Activated naive CD8-positive, alpha-beta T cell treated with anti-CD3 and anti-CD28 coated beads, Interleukin-2, amount 10 ng/mL, durations not matched to agents 7 days and 5 days (primary cell): ENCODE measurements around the gene ZNF566. TPM values are rescaled to one million over a fixed set of nuclear protein-coding genes. Genes with fewer than 3 reads are reported as not detected.
"Not testable (repeated sequence)": the region's sequence is repeated elsewhere in the genome, so short reads cannot be mapped to it uniquely, and the experiment has no call there.

ENCODE experiments used
- ATAC-seq: fragments of 150-1000 bp; cut with Tn5 transposase; one replicate; pipeline ENCODE4 v1.10.0; 2021; ENCODE audit warnings: low read depth, moderate library complexity
- POLR2A ChIA-PET: fragments of 350-600 bp; sonication (Branson Sonifier 250); formaldehyde crosslinking; loops from one replicate; lab custom pipeline; 2021; ENCODE audit warnings: antibody characterized with exemption; lab: Charles Lee
- DNase-seq: peaks from one replicate; pipeline ENCODE4 v3.0.0; 2021
- H3K27ac Mint-ChIP-seq: one replicate; pipeline ENCODE4 v1.8.0; 2022; ENCODE audit warnings: mild to moderate bottlenecking, mixed read lengths
- H3K27me3 Mint-ChIP-seq: one replicate; pipeline ENCODE4 v1.8.0; 2022; ENCODE audit warnings: mild to moderate bottlenecking, moderate library complexity, mixed read lengths
- H3K36me3 Mint-ChIP-seq: one replicate; pipeline ENCODE4 v1.8.0; 2021; ENCODE audit warnings: mild to moderate bottlenecking, mixed read lengths
- H3K4me1 Mint-ChIP-seq: one replicate; pipeline ENCODE4 v1.8.0; 2021; ENCODE audit warnings: mixed read lengths
- H3K4me3 Mint-ChIP-seq: one replicate; pipeline ENCODE4 v1.8.0; 2022; ENCODE audit warnings: mild to moderate bottlenecking, moderate library complexity, mixed read lengths
- H3K9me3 Mint-ChIP-seq: one replicate; pipeline ENCODE4 v1.8.0; 2021; ENCODE audit warnings: mixed read lengths
- total RNA-seq, 2 experiments: library from RNA; stranded (reverse); gene quantifications; one replicate each; pipeline ENCODE4 v1.2.3, GENCODE V29; 2021

Gene ZNF566
- total RNA-seq, 2 experiments from 2014 or later, result 14.1 TPM

DNA sequence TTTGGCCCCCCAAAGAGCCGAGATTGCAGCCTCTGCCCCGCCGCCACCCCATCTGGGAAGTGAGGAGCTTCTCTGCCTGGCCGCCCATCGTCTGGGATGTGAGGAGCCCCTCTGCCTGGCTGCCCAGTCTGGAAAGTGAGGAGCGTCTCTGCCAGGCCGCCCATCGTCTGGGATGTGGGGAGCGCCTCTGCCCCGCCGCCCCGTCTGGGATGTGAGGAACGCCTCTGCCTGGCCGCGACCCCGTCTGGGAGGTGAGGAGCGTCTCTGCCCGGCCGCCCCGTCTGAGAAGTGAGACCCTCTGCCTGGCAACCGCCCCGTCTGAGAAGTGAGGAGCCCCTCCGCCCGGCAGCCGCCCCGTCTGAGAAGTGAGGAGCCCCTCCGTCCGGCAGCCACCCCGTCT lies 1.5 kb upstream of the ZNF566 start:
- POLR2A ChIA-PET, result interaction anchor here (2.3 kb wide), 1 partner anchor 82 kb away, joined by 16 read pairs; the partner anchor contains the start of gene ZNF529
- peaks cover 13% of the 10 kb centered on the region for H3K36me3 Mint-ChIP-seq
- ATAC-seq, DNase-seq, H3K27me3 Mint-ChIP-seq: not testable (repeated sequence)
- H3K4me1 Mint-ChIP-seq, result peaks cover 23% of the 10 kb centered on the region
- peak overlapping the region; percentile 98 for H3K27ac Mint-ChIP-seq
- peak overlapping the region; percentile 98 for H3K4me3 Mint-ChIP-seq
- peaks cover 10% of the 10 kb centered on the region for H3K9me3 Mint-ChIP-seq

DNA sequence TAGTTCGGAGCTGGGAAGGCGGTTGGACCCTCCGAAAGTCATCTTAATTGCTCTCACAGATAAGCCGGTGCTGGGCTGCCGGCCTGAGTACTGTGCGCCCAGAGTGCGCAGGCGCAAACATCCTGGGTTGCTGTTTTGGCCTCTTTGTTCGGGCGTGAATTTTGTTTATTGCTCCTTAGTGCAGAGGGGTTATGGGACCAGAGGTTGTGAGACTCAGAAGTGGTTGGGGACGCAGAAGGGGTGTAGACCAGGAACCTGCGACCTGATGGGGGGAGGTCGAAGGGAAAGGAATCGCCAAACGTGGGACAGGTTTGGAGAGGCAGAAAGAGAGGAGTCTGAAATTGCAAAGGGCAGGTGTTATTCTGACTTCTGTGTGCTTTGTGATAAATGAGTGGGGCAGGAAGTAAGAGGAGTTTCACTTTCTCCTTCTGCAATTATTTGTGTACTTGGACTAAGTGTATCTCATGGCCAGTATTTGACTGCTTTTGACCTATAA lies 607 bp upstream of the ZNF566 start:
- H3K27ac Mint-ChIP-seq, result peak overlapping the region; percentile 98
- peaks cover 23% of the 10 kb centered on the region for H3K4me1 Mint-ChIP-seq
- DNase-seq (no peak), ATAC-seq (peak; percentile 75)
- peak overlapping the region; percentile 98 for H3K4me3 Mint-ChIP-seq
- POLR2A ChIA-PET, result interaction anchor here (0.6 to 2.3 kb wide), 14 partner anchors 36 to 1105 kb away, joined by 3 to 28 read pairs (median 6); partner anchors contain the start of genes ZFP82, ZNF146, ZNF260 and ZNF345
- H3K36me3 Mint-ChIP-seq, result peaks cover 17% of the 10 kb centered on the region
- peaks cover 11% of the 10 kb centered on the region for H3K9me3 Mint-ChIP-seq
- no peaks in the 10 kb centered on the region for H3K27me3 Mint-ChIP-seq

DNA sequence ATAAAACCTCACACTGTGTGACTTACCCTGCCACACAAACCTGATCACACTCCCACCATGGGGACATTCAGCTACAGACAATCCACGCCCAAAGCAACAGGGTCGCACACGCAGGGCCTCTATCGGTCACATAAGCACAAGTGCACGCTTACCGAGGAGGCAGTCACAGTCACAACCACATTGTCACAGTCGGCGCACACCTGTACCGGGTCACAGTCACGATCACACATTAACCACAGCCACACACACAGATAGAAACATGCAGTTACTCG lies 579 bp downstream of the ZNF566 start:
- DNase-seq (no peak), ATAC-seq (no peak)
- Mint-ChIP-seq H3K27me3 (no peaks in the 10 kb centered on the region), H3K9me3 (peaks cover 15% of the 10 kb centered on the region), H3K4me3 (peak overlapping the region; percentile 98), H3K36me3 (peaks cover 22% of the 10 kb centered on the region), H3K27ac (peak overlapping the region; percentile 98), H3K4me1 (peaks cover 23% of the 10 kb centered on the region)
- POLR2A ChIA-PET, result interaction anchor here (0.7 to 2.3 kb wide), 13 partner anchors 12 to 1106 kb away, joined by 3 to 28 read pairs (median 6); partner anchors contain the start of genes ZFP82, ZNF146, ZNF260 and ZNF345

DNA sequence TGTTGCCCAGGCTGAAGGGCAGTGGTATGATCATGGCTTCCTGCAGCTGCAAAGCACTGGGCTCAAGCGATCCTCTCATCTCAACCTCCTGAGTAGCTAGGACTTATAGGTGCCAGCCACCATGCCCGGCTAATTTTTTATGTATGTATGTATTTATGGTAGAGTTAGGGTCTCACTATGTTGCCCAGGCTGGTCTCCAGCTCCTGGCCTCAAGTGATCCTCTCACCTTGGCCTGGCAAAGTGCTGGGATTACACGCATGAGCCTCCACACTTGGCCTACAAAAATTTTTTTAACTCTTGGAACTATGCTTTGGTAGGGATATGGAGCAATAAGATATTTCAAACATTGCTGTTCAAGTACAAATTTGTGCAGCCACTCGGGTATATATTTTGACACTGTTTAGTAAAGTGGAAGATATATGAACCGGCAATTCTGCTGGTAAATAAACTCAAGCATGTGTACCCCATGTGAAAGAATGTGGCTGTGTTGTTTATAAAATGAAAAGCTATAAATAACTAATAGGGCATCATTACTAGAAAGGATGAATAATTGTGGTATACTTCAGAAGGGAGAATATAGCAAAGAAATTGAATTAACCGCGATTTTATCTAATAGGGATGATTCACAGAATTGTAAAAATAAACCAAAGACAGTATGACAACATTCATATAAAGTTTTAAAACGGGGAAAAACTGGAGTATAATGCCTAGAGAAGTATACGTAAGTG lies 1.1 kb downstream of the ZNF566 start:
- H3K27me3 Mint-ChIP-seq, result no peaks in the 10 kb centered on the region
- POLR2A ChIA-PET, result interaction anchor here (0.6 to 2.3 kb wide), 9 partner anchors 40 to 1106 kb away, joined by 3 to 28 read pairs (median 6); partner anchors contain the start of genes ZFP82, ZNF260, ZNF382 and ZNF529

DNA sequence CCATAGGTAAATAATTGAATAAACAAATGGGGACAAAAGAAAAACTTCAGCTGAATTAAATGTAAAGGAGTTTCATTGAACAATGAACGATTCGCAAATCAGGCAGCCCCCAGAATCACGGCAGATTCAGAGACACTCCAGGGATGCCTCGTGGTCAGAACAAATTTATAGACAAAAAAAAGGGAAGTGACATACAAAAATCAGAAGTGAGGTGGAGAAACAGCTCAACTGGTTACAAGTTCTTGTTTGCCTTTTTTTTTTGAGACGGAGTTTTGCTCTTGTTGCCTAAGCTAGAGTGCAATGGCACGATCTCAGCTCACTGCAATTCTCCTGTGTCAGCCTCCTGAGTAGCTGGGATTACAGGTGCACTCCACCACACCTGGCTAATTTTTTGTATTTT lies 5.7 kb downstream of the ZNF566 start:
- ATAC-seq (no peak), DNase-seq (no peak)
- Mint-ChIP-seq H3K4me3 (no peak overlapping the region), H3K36me3 (peaks cover 39% of the 10 kb centered on the region), H3K9me3 (peaks cover 22% of the 10 kb centered on the region), H3K4me1 (peaks cover 16% of the 10 kb centered on the region), H3K27me3 (no peaks in the 10 kb centered on the region), H3K27ac (no peak overlapping the region)
- POLR2A ChIA-PET, result no interaction called here

More for the DNA sequence above, 1.1 kb downstream of the ZNF566 start:
- H3K36me3 Mint-ChIP-seq, result peaks cover 24% of the 10 kb centered on the region
- peak overlapping the region; percentile 98 for H3K27ac Mint-ChIP-seq
- H3K4me1 Mint-ChIP-seq, result peaks cover 23% of the 10 kb centered on the region
- peak overlapping the region; percentile 98 for H3K4me3 Mint-ChIP-seq
- DNase-seq, result no peak
- no peak for ATAC-seq
- peaks cover 14% of the 10 kb centered on the region for H3K9me3 Mint-ChIP-seq

DNA sequence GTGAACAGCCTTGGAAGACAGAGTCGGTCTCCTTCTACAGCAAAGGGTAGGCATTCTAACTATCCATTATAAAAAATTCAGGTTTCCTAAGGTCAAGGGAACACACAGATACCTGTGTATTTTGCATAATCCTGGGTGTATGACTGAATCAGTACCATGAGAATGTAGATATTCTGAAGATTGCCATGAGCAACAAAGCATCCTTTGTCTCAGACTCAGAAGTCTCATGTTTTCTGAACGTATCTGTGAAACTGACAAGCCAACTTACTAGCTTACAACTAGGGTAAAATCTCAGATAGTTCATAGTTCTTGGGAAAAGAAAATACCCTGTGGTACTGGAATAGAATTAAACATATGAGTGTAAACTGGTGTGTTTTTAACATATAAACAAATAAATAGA lies 6.5 kb downstream of the ZNF566 start:
- no peak overlapping the region for H3K27ac Mint-ChIP-seq
- peaks cover 22% of the 10 kb centered on the region for H3K9me3 Mint-ChIP-seq
- H3K4me3 Mint-ChIP-seq, result no peak overlapping the region
- H3K36me3 Mint-ChIP-seq, result peaks cover 42% of the 10 kb centered on the region
- H3K27me3 Mint-ChIP-seq, result no peaks in the 10 kb centered on the region
- peaks cover 8% of the 10 kb centered on the region for H3K4me1 Mint-ChIP-seq
- POLR2A ChIA-PET, result no interaction called here
- DNase-seq (no peak), ATAC-seq (no peak)

DNA sequence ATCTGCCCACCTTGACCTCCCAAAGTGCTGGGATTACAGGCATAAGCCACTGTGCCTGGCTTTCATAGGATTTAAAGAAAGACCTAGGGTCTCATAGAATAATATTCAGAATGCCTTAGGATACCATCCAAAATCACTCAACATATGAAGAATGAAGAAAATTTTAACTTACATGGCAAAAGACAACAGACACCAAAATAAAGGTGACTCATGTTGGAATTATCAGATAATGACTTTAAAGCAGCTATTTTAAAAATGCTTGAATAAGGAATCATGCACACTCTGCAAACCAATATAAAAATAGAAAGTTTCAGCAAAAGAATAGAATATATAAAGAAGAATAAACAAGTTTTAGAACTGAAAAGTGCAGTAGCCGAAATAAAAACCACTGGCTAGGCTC lies 29.3 kb downstream of the ZNF566 start:
- no peak for DNase-seq
- Mint-ChIP-seq H3K27me3 (no peaks in the 10 kb centered on the region), H3K4me1 (no peaks in the 10 kb centered on the region), H3K9me3 (peaks cover 17% of the 10 kb centered on the region), H3K36me3 (peaks cover 35% of the 10 kb centered on the region), H3K4me3 (no peak overlapping the region), H3K27ac (no peak overlapping the region)
- POLR2A ChIA-PET, result no interaction called here
- no peak for ATAC-seq

DNA sequence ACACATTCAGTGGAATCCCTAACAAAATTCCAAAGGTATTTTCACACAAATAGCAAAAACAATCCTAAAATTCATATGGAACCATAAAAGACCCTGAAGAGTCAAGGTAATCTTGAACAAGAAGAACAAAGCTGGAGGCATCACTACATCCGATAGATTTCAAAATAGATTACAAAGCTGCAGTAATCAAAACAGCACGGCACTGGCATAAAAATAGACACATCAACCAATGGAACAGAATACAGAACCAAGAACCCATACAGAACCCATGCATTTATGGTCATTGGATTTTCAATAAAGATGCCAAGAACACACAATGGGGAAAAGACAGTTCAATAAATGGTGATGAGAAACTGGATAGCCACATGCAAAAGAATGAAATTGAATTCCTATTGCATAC lies 32.5 kb downstream of the ZNF566 start:
- Mint-ChIP-seq H3K4me1 (no peaks in the 10 kb centered on the region), H3K4me3 (no peak overlapping the region), H3K27ac (no peak overlapping the region), H3K36me3 (peaks cover 47% of the 10 kb centered on the region), H3K27me3 (no peaks in the 10 kb centered on the region), H3K9me3 (peaks cover 28% of the 10 kb centered on the region)
- POLR2A ChIA-PET, result no interaction called here
- no peak for ATAC-seq
- DNase-seq, result no peak

DNA sequence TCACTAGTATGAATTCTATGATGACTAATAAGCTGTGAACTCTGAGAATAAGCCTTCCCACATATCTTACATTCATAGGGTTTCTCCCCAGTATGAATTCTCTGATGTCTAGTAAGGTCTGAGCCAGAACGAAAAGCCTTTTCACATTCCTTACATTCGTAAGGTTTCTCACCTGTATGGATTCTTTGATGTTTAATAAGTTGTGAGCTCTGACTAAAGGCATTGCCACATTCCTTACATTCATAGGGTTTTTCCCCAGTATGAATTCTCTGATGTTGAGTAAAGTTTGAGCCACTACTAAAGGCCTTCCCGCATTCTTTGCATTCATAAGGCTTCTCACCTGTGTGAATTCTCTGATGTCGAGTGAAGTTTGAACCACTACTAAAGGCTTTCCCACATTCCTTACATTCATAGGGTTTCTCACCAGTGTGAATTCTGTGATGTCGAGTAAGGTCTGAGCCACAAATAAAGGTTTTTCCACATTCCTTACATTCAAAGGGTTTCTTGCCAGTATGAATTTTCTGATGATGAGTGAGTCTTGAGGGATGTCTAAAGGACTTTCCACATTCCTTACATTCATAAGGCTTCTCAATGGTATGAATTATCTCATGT lies 40.2 kb downstream of the ZNF566 start:
- POLR2A ChIA-PET, result no interaction called here
- H3K36me3 Mint-ChIP-seq, result peaks cover 51% of the 10 kb centered on the region
- H3K4me1 Mint-ChIP-seq, result no peaks in the 10 kb centered on the region
- DNase-seq (no peak), ATAC-seq (no peak)
- no peaks in the 10 kb centered on the region for H3K27me3 Mint-ChIP-seq
- H3K27ac Mint-ChIP-seq, result no peak overlapping the region
- peaks cover 32% of the 10 kb centered on the region for H3K9me3 Mint-ChIP-seq
- H3K4me3 Mint-ChIP-seq, result no peak overlapping the region

DNA sequence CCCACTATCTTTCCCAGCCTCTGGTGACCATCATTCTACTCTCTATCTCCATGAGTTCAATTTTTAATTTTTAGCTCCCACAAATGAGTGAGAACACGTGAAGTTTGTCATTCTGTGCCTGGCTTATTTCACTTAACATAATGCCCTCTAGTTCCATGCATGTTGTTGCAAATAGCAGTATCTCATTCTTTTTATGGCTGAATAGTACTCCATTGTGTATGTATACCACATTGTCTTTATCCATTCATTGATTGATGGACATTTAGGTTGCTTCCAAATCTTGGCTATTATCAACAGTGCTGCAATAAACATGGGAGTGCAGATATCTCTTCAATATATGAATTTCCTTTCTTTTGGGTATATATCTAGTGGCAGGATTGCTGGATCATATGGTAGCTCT lies 48.0 kb downstream of the ZNF566 start:
- DNase-seq (no peak), ATAC-seq (no peak)
- Mint-ChIP-seq H3K27ac (no peak overlapping the region), H3K9me3 (peaks cover 25% of the 10 kb centered on the region), H3K4me1 (no peaks in the 10 kb centered on the region), H3K36me3 (peaks cover 2% of the 10 kb centered on the region), H3K27me3 (no peaks in the 10 kb centered on the region), H3K4me3 (no peak overlapping the region)
- POLR2A ChIA-PET, result no interaction called here

DNA sequence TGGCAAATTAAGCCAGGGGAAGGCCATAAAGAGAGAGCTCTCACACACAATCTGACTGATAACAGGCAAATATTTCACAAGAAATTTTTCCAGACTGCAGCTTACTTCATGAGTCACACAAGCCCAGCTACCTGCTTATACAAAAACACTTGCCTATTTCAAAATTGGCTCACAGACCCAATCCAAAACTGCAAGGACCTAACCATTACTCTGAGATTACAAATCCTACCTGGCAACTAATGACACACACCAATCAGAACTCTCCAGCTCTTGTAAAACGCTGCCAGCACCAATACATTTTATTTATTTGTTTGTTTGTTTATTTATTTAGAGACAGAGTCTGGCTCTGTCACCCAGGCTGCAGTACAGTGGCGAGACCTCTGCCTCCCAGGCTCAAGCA lies 52.8 kb downstream of the ZNF566 start:
- Mint-ChIP-seq H3K9me3 (peaks cover 17% of the 10 kb centered on the region), H3K4me1 (no peaks in the 10 kb centered on the region), H3K36me3 (no peaks in the 10 kb centered on the region), H3K27ac (no peak overlapping the region), H3K4me3 (no peak overlapping the region), H3K27me3 (no peaks in the 10 kb centered on the region)
- POLR2A ChIA-PET, result no interaction called here
- no peak for DNase-seq
- ATAC-seq, result no peak

DNA sequence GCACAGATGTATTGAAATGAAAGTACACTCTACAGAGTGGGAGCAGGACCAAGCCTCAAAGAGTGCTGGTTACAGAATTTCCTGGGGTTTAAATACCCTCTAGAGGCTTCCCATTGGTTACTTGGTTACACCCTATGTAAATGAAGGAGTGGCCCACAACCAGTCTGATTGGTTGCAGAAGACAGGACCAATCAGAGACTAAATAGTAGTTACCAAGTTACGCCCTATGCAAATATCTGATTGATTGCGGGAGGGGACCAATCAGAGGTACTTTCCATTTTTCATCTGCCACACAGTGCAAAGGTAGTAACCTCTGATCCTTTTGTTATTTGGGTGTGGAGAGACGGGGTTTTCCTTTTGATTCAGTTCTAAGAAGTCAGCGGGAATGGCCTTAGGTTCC lies 65.4 kb downstream of the ZNF566 start:
- H3K9me3 Mint-ChIP-seq, result peaks cover 25% of the 10 kb centered on the region
- peaks cover 7% of the 10 kb centered on the region for H3K27me3 Mint-ChIP-seq
- H3K4me1 Mint-ChIP-seq, result peaks cover 6% of the 10 kb centered on the region
- ATAC-seq, result no peak
- no peak overlapping the region for H3K4me3 Mint-ChIP-seq
- H3K36me3 Mint-ChIP-seq, result peaks cover 7% of the 10 kb centered on the region
- DNase-seq, result no peak
- H3K27ac Mint-ChIP-seq, result no peak overlapping the region
- POLR2A ChIA-PET, result no interaction called here

DNA sequence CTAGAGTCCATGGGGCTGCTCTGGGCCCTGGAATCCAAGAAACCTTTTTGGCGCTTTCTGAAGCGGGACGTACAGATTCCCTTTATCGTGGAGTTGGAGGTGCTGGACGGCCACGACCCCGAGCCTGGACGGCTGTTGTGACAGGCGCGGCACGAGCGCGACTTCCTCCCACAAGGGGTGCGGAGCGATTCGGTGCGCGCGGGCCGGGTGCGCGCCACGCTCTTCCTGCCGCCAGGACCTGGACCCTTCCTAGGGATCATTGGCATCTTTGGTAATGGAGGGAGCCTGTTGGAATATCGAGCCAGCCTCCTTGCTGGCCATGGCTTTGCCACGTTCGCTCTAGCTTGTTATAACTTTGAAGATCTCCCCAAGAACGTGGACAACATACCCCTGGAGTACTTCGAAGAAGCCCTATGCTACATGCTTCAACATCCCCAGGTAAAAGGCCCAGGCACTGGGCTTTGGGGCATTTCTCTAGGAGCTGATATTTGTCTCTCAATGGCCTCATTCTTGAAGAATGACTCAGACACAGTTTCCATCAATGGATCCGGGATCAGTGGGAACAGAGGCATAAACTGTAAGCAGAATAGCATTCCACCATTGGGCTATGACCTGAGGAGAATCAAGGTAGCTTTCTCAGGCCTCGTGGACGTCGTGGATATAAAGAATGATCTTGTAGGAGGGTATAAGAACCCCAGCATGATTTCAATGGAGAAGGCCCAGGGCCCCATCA lies 67.4 kb downstream of the ZNF566 start:
- DNase-seq, result no peak
- Mint-ChIP-seq H3K27ac (no peak overlapping the region), H3K9me3 (peaks cover 23% of the 10 kb centered on the region), H3K27me3 (peaks cover 7% of the 10 kb centered on the region), H3K4me3 (peak overlapping the region; percentile 47), H3K4me1 (peaks cover 19% of the 10 kb centered on the region), H3K36me3 (peaks cover 21% of the 10 kb centered on the region)
- POLR2A ChIA-PET, result interaction anchor here (1.5 kb wide), 1 partner anchor 106 kb away, joined by 3 read pairs; the partner anchor contains the start of gene ZNF260
- no peak for ATAC-seq
